GM12878 (cell line): ENCODE measurements around the gene MTFR2. TPM values are rescaled to one million over a fixed set of nuclear protein-coding genes. Genes with fewer than 3 reads are reported as not detected.

ENCODE experiments used
- ATAC-seq: fragments of 200-7000 bp; cut with Tn5 transposase; 3 replicates; pipeline ENCODE4 v1.9.1; 2020; ENCODE audit warnings: mild to moderate bottlenecking, moderate library complexity
- BruUV-seq: library from RNA; stranded (reverse); fragments of 400-500 nt; replicated peaks from 2 replicates; lab custom pipeline; 2021; lab: Mats Ljungman, UMichigan
- CTCF ChIA-PET: fragments of 300-600 bp; sonication (Branson Sonifier 250); formaldehyde crosslinking; extraction: SDS; loops from one replicate; lab custom pipeline; 2021; ENCODE audit warnings: inconsistent platforms; lab: Yijun Ruan, JAX
- POLR2A ChIA-PET: fragments of 350-600 bp; formaldehyde crosslinking; extraction: SDS; loops from one replicate; lab custom pipeline; 2021; ENCODE audit warnings: inconsistent platforms; lab: Charles Lee
- RAD21 ChIA-PET: fragments of 300-600 bp; sonication (Branson Sonifier 250); formaldehyde crosslinking; loops from one replicate; lab custom pipeline; 2023; ENCODE audit warnings: antibody characterized with exemption; ENCODE audit not compliant: unreplicated experiment; lab: Charles Lee
- SMC1A ChIA-PET: fragments of 300-600 bp; sonication (Branson Sonifier 250); formaldehyde crosslinking; loops from one replicate; lab custom pipeline; 2023; ENCODE audit not compliant: unreplicated experiment, uncharacterized antibody; lab: Charles Lee
- DNase-seq: peaks from one replicate; pipeline ENCODE4 v3.0.0-alpha.2; 2011; ENCODE audit warnings: low read depth, low spot score
- FAIRE-seq: peaks from 3 replicates; lab custom pipeline; 2011; peaks lifted over from hg19 to GRCh38; lab: Jason Lieb, UNC
- H2AFZ ChIP-seq: 2 replicates; pipeline ENCODE4 v1.6.0; 2011; ENCODE audit warnings: low read depth, low read length, control low read depth; ENCODE audit not compliant: control insufficient read depth
- H3K27ac ChIP-seq: 2 replicates; pipeline ENCODE4 v1.5.1; 2011; ENCODE audit warnings: control low read depth; ENCODE audit not compliant: control insufficient read depth, insufficient read depth
- H3K27me3 ChIP-seq, 2 experiments: replicated peaks in 1 of 2; 2 replicates each; pipeline versions ENCODE4 v1.6.0 to v1.6.1; 2011; ENCODE audit warnings: low read length in 1 of 2; ENCODE audit not compliant: control insufficient read depth in 2 of 2, insufficient read depth in 2 of 2
- H3K36me3 ChIP-seq, 2 experiments: 2 replicates each; pipeline ENCODE4 v1.5.1; 2011; ENCODE audit warnings: low read length in 1 of 2; ENCODE audit not compliant: control insufficient read depth in 2 of 2, insufficient read depth in 2 of 2
- H3K4me1 ChIP-seq: 2 replicates; pipeline ENCODE4 v1.6.1; 2011; ENCODE audit warnings: mild to moderate bottlenecking, low read length, moderate library complexity, mixed read lengths; ENCODE audit not compliant: control insufficient read depth, insufficient read depth
- H3K4me2 ChIP-seq: 2 replicates; pipeline ENCODE4 v1.6.0; 2011; ENCODE audit warnings: control low read depth; ENCODE audit not compliant: control insufficient read depth, insufficient read depth
- H3K4me3 ChIP-seq: fragments of 200-600 bp; sonication (generic); 2 replicates; pipeline ENCODE4 v1.5.1; 2016
- H3K79me2 ChIP-seq: 2 replicates; pipeline ENCODE4 v1.6.0; 2011; ENCODE audit warnings: low read length; ENCODE audit not compliant: control insufficient read depth, insufficient read depth
- H3K9ac ChIP-seq: 2 replicates; pipeline ENCODE4 v1.8.0; 2011; ENCODE audit warnings: low read length, control low read depth, mixed read lengths; ENCODE audit not compliant: control insufficient read depth, insufficient read depth
- H3K9me3 ChIP-seq: replicated peaks from 3 replicates; pipeline ENCODE4 v1.5.1; 2011; ENCODE audit warnings: mild to moderate bottlenecking, low read length; ENCODE audit not compliant: control insufficient read depth, insufficient read depth
- H4K20me1 ChIP-seq: 2 replicates; pipeline ENCODE4 v1.6.0; 2011; ENCODE audit not compliant: control insufficient read depth, insufficient read depth
- BCL11A ChIP-seq: IDR thresholded peaks from 2 replicates; pipeline ENCODE4 v1.6.1; 2011; ENCODE audit warnings: low read depth, low read length
- HDAC6 ChIP-seq: fragments of 200-600 bp; sonication (generic); IDR thresholded peaks from one replicate; pipeline ENCODE4 v1.8.0; 2017; ENCODE audit warnings: antibody characterized with exemption; ENCODE audit not compliant: unreplicated experiment
- MEF2A ChIP-seq: IDR thresholded peaks from 2 replicates; pipeline ENCODE4 v1.6.1; 2011; ENCODE audit warnings: low read depth, mild to moderate bottlenecking, low read length, moderate library complexity; ENCODE audit not compliant: insufficient read depth
- MXI1 ChIP-seq: fragments of 150-350 bp; IDR thresholded peaks from 2 replicates; pipeline ENCODE4 v1.6.1; 2011; ENCODE audit warnings: low read depth, mild to moderate bottlenecking, inconsistent platforms, low read length, improper control_type of control experiment
- RAD21 ChIP-seq: IDR thresholded peaks from 2 replicates; pipeline ENCODE4 v1.6.1; 2011; ENCODE audit warnings: mild to moderate bottlenecking, low read depth, low read length, moderate library complexity; ENCODE audit not compliant: insufficient read depth
- RB1 ChIP-seq: fragments of 450-650 bp; formaldehyde crosslinking; IDR thresholded peaks from 2 replicates; pipeline ENCODE4 v1.6.1; 2017; ENCODE audit warnings: mild to moderate bottlenecking, borderline replicate concordance
- SUPT20H ChIP-seq: IDR thresholded peaks from 2 replicates; pipeline ENCODE4 v1.6.1; 2011; ENCODE audit warnings: low read depth, mild to moderate bottlenecking, low read length, moderate library complexity, borderline replicate concordance; ENCODE audit not compliant: control insufficient read depth
- TCF7 ChIP-seq: IDR thresholded peaks from 2 replicates; pipeline ENCODE4 v1.6.1; 2014; ENCODE audit warnings: antibody characterized with exemption, borderline replicate concordance
- ZNF622 ChIP-seq: fragments of 450-650 bp; IDR thresholded peaks from 2 replicates; pipeline ENCODE4 v1.6.1; 2017; ENCODE audit warnings: mild to moderate bottlenecking, inconsistent platforms
- WGBS: methylation state at CpG from one replicate; pipeline ENCODE4 v1.1.6; 2016; ENCODE audit warnings: low lambda C conversion rate; ENCODE audit not compliant: insufficient replicate concordance, insufficient coverage; ENCODE audit errors: missing lambda C conversion rate; 5-methylcytosine and 5-hydroxymethylcytosine counted together
- in situ Hi-C: fragments of 300-500 bp; cut with MboI; formaldehyde crosslinking; loops from 9 replicates; pipeline ENCODE4 v1.14.3; 2018; ENCODE audit warnings: mixed read lengths
- intact Hi-C: fragments of 100-400 bp; cut with micrococcal nuclease; formaldehyde crosslinking; loops from one replicate; pipeline ENCODE4 v1.14.2; 2022; ENCODE audit not compliant: unreplicated experiment
- polyA plus RNA-seq, 11 experiments: library from polyadenylated mRNA; depleted of rRNA in 4 of 11; unstranded in 6 of 11; stranded (reverse) in 5 of 11; fragments of >200 nt; fragmentation: Nextera tagmentation in 4 of 11; fragmentation: Illumina TruSeq in 1 of 11; extraction: Ambion mirVana in 4 of 11; extraction: Trizol in 1 of 11; gene quantifications; 1 replicate in 1 of 11; 2 replicates in 10 of 11; pipeline versions ENCODE4 v1.2.1 to v1.2.3, GENCODE V29; 2011 to 2016; ENCODE audit warnings: inconsistent platforms in 2 of 11, missing spikeins in 2 of 11, low read depth in 1 of 11
- total RNA-seq, 4 experiments: library from RNA; depleted of rRNA in 3 of 4; stranded (reverse); fragments of >200 nt in 3 of 4; fragmentation: Illumina TruSeq in 1 of 4; extraction: Trizol in 1 of 4; gene quantifications; 2 replicates each; pipeline versions ENCODE4 v1.2.1 to v1.2.3, GENCODE V29; 2013 to 2021
- TF ChIP-seq, protein P1 (sequence below): IDR thresholded peaks from 2 replicates; pipeline ENCODE4 v1.6.1; 2011; ENCODE audit warnings: borderline replicate concordance, low read depth, mild to moderate bottlenecking, moderate library complexity, mixed read lengths, low read length; ENCODE audit not compliant: insufficient read depth; ENCODE audit errors: extremely low read length
- TF ChIP-seq, protein P2 (sequence below): IDR thresholded peaks from 2 replicates; pipeline ENCODE4 v1.6.1; 2011; ENCODE audit warnings: borderline replicate concordance, low read depth, mild to moderate bottlenecking, moderate library complexity, low read length; ENCODE audit not compliant: insufficient read depth, poor library complexity, severe bottlenecking

Gene MTFR2
- total and polyA plus RNA-seq, 10 of the 15 experiments (the other 5 are each of a cell fraction or from before 2014, with no cell fraction given), result 7.3 to 33.5 (median 25.3) TPM

DNA sequence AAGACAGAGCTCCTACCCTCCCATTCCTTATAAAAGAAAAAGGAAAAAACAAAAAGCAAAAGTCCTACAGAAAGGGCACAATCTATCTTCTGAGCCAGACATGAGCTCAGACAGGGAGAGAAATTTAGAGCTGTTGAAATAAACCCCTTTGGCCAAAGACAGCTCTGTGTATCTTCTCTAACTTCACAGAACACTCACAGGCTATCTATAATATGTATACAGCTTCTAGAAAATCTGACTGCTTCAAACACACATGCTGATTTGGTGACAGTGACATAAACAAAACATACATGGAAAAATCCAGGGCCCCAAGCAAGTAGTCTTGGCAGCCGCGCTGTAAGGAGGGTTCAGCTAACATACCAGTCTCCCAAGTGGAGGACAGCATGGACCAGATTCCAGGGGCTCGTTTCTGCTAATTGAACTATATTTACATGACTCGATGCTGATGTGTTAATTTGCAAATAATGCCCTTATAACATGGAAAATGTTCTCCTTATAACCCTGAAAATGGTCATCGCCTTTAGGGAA is 37.0 kb downstream of the MTFR2 start:
- Histone ChIP-seq H3K4me2 (no peak overlapping the region), H3K4me3 (no peak overlapping the region), H3K9ac (no peak overlapping the region), H3K27ac (no peak overlapping the region), H3K79me2 (no peaks in the 10 kb centered on the region), H3K36me3 (no peaks in the 10 kb centered on the region), H4K20me1 (no peaks in the 10 kb centered on the region), H3K4me1 (no peaks in the 10 kb centered on the region), H2AFZ (no peak overlapping the region), H3K9me3 (no peaks in the 10 kb centered on the region), H3K27me3 (no peaks in the 10 kb centered on the region; a peak in 1 of 4 replicates)
- 36% methylated on average over 5 of the region's 5 CpGs for WGBS
- no TSS peak for BruUV-seq
- DNase-seq (no peak), ATAC-seq (no peak), FAIRE-seq (no peak)
- RAD21 ChIA-PET, result no interaction called here
- in situ Hi-C loops (no loop called here), intact Hi-C loops (no loop called here)
- SMC1A ChIA-PET, result interaction anchor here (1.3 kb wide), 1 partner anchor 8 kb away, joined by 4 read pairs; no protein-coding TSS in a partner anchor
- no peak for TF ChIP-seq RAD21
- no peak for TF ChIP-seq MXI1
- no peak for TF ChIP-seq BCL11A
- no peak for TF ChIP-seq ZNF622
- TF ChIP-seq TCF7, result no peak
- TF ChIP-seq SUPT20H, result no peak
- TF ChIP-seq RB1, result no peak
- TF ChIP-seq HDAC6, result no peak
- TF ChIP-seq, protein P1, sequence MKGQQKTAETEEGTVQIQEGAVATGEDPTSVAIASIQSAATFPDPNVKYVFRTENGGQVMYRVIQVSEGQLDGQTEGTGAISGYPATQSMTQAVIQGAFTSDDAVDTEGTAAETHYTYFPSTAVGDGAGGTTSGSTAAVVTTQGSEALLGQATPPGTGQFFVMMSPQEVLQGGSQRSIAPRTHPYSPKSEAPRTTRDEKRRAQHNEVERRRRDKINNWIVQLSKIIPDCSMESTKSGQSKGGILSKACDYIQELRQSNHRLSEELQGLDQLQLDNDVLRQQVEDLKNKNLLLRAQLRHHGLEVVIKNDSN, result no peak
- no peak for TF ChIP-seq MEF2A
- TF ChIP-seq, protein P2, sequence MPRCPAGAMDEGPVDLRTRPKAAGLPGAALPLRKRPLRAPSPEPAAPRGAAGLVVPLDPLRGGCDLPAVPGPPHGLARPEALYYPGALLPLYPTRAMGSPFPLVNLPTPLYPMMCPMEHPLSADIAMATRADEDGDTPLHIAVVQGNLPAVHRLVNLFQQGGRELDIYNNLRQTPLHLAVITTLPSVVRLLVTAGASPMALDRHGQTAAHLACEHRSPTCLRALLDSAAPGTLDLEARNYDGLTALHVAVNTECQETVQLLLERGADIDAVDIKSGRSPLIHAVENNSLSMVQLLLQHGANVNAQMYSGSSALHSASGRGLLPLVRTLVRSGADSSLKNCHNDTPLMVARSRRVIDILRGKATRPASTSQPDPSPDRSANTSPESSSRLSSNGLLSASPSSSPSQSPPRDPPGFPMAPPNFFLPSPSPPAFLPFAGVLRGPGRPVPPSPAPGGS, result no peak
- POLR2A ChIA-PET, result no interaction called here
- CTCF ChIA-PET, result interaction anchor here (0.7 to 3.1 kb wide), 2 partner anchors 14 to 677 kb away, joined by 3 to 17 read pairs; no protein-coding TSS in a partner anchor
